Smooth muscle cell (in vitro differentiated cells): Measurements from ENCODE around the gene APOBR. TPM values are rescaled to one million over a fixed set of nuclear protein-coding genes. Genes with fewer than 3 reads are reported as not detected.

ENCODE experiments used
- DNase-seq: peaks from one replicate; lab custom pipeline; 2025; ENCODE audit not compliant: unreplicated experiment; lab: John Stamatoyannopoulos, UW
- H2AFZ ChIP-seq: fragments of 200-600 bp; sonication (generic); 2 replicates; pipeline ENCODE4 v1.6.0; 2016; ENCODE audit warnings: antibody characterized with exemption, low read depth, mild to moderate bottlenecking
- H3F3A ChIP-seq: fragments of 200-600 bp; sonication (generic); 2 replicates; pipeline ENCODE4 v1.6.0; 2017; ENCODE audit warnings: antibody characterized with exemption, low read depth
- H3K27ac ChIP-seq: fragments of 200-600 bp; sonication (generic); 2 replicates; pipeline ENCODE4 v1.5.1; 2016; ENCODE audit warnings: low read depth, mild to moderate bottlenecking
- H3K27me3 ChIP-seq: fragments of 200-600 bp; sonication (generic); 2 replicates; pipeline ENCODE4 v1.6.1; 2016; ENCODE audit warnings: low read depth, mild to moderate bottlenecking
- H3K36me3 ChIP-seq: fragments of 200-600 bp; sonication (generic); 2 replicates; pipeline ENCODE4 v1.5.1; 2016; ENCODE audit warnings: low read depth
- H3K4me1 ChIP-seq: fragments of 200-600 bp; sonication (generic); 2 replicates; pipeline ENCODE4 v1.5.1; 2016; ENCODE audit warnings: low read depth
- H3K4me2 ChIP-seq: fragments of 200-600 bp; sonication (generic); 2 replicates; pipeline ENCODE4 v1.6.0; 2016; ENCODE audit warnings: mild to moderate bottlenecking
- H3K4me3 ChIP-seq: fragments of 200-600 bp; sonication (generic); 2 replicates; pipeline ENCODE4 v1.5.1; 2016; ENCODE audit warnings: mild to moderate bottlenecking
- H3K79me2 ChIP-seq: fragments of 200-600 bp; sonication (generic); 2 replicates; pipeline ENCODE4 v1.6.0; 2016; ENCODE audit warnings: low read depth, mild to moderate bottlenecking
- H3K9ac ChIP-seq: fragments of 200-600 bp; sonication (generic); 2 replicates; pipeline ENCODE4 v1.6.0; 2016; ENCODE audit warnings: low read depth
- H3K9me3 ChIP-seq: fragments of 200-600 bp; sonication (generic); replicated peaks from 2 replicates; pipeline ENCODE4 v1.5.1; 2016; ENCODE audit warnings: low read depth
- H4K20me1 ChIP-seq: fragments of 200-600 bp; sonication (generic); 2 replicates; pipeline ENCODE4 v1.6.0; 2016; ENCODE audit warnings: low read depth
- WGBS: methylation state at CpG from one replicate; pipeline ENCODE4 v1.1.7; 2016; ENCODE audit warnings: low lambda C conversion rate; 5-methylcytosine and 5-hydroxymethylcytosine counted together
- polyA plus RNA-seq: library from polyadenylated mRNA; unstranded; fragments of >200 nt; fragmentation: Nextera tagmentation; extraction: Ambion mirVana; gene quantifications from 2 replicates; pipeline ENCODE4 v1.2.1, GENCODE V29; 2016
- total RNA-seq: library from RNA; depleted of rRNA; stranded (reverse); fragments of >200 nt; gene quantifications from 2 replicates; pipeline ENCODE4 v1.2.3, GENCODE V29; 2014
- TF ChIP-seq, protein P1 (sequence below): fragments of 200-600 bp; sonication (generic); IDR thresholded peaks from 2 replicates; pipeline ENCODE4 v1.5.1; 2017; ENCODE audit warnings: borderline replicate concordance, mild to moderate bottlenecking, antibody characterized with exemption; ENCODE audit not compliant: insufficient read depth, poor library complexity, severe bottlenecking

The APOBR gene
- total and polyA plus RNA-seq, 2 experiments from 2014 or later: not detected

DNA sequence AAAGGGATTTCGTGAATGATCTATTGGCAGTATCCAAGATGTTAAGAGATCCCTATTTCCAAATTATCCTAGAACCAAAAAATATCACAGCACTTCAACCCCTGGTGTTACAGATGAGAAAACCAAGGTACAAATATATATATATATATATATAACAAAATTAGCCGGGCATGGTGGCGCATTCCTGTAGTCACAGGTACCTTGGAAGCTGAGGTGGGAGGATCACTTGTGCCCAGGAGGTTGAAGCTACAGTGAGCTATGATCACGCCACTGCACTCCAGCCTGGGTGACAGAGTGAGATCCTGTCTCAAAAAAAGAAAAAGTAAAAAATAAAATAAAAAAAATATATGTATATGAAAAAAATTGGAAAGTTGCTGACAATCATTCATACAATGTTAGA is 1.9 kb upstream of the APOBR start:
- TF ChIP-seq, protein P1, sequence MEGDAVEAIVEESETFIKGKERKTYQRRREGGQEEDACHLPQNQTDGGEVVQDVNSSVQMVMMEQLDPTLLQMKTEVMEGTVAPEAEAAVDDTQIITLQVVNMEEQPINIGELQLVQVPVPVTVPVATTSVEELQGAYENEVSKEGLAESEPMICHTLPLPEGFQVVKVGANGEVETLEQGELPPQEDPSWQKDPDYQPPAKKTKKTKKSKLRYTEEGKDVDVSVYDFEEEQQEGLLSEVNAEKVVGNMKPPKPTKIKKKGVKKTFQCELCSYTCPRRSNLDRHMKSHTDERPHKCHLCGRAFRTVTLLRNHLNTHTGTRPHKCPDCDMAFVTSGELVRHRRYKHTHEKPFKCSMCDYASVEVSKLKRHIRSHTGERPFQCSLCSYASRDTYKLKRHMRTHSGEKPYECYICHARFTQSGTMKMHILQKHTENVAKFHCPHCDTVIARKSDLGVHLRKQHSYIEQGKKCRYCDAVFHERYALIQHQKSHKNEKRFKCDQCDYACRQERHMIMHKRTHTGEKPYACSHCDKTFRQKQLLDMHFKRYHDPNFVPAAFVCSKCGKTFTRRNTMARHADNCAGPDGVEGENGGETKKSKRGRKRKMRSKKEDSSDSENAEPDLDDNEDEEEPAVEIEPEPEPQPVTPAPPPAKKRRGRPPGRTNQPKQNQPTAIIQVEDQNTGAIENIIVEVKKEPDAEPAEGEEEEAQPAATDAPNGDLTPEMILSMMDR: no peak
- Histone ChIP-seq H3K4me2 (peak overlapping the region; percentile 97), H3K4me3 (peak overlapping the region; percentile 93), H2AFZ (peak overlapping the region; percentile 100), H4K20me1 (no peaks in the 10 kb centered on the region), H3K36me3 (no peaks in the 10 kb centered on the region), H3K9ac (peak overlapping the region; percentile 98), H3K4me1 (peaks cover 5% of the 10 kb centered on the region), H3K79me2 (no peaks in the 10 kb centered on the region), H3K27ac (peak overlapping the region; percentile 97), H3K9me3 (no peaks in the 10 kb centered on the region), H3F3A (no peaks in the 10 kb centered on the region), H3K27me3 (no peaks in the 10 kb centered on the region)
- no peak for DNase-seq
- WGBS: 53% methylated on average over 4 of the region's 4 CpGs

DNA sequence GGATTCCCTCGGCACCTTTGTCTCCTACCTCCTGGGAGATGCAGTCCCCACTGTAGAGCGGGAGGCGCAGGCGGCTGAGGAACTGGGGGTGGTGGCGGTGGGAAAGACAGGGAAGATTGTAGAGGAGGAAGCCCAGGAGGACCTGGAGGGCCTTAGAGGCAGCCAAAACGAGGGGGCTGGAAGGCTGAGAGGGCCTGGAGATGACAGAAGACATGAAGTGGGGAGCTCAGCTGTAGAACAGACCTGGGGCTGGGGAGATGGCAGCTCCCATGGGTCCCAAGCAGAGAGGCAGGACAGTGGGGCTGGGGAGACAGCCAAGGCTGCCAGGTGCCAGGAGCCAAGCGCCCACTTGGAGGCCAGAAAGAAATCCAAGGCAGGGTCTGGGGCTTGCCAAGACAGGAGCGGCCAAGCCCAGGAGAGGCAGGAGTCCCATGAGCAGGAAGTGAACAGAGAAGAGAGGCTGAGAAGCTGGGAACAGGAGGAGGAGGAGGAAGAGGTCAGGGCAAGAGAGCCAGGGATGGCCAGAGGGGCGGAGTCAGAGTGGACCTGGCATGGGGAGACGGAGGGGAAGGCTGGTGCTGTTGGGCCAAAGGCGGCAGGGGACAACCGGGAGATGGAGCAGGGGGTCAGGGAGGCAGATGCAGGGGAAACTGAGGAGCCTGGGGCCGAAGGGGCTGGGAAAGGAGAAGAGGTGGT is 803 bp downstream of the APOBR start:
- DNase-seq: no peak
- WGBS: 87% methylated on average over 11 of the region's 13 CpGs
- Histone ChIP-seq H3F3A (no peaks in the 10 kb centered on the region), H2AFZ (no peak overlapping the region), H3K27ac (no peak overlapping the region), H3K9me3 (no peaks in the 10 kb centered on the region), H3K4me1 (peaks cover 5% of the 10 kb centered on the region), H3K27me3 (no peaks in the 10 kb centered on the region), H3K4me3 (no peak overlapping the region), H3K79me2 (no peaks in the 10 kb centered on the region), H3K36me3 (no peaks in the 10 kb centered on the region), H3K9ac (no peak overlapping the region), H3K4me2 (no peak overlapping the region), H4K20me1 (no peaks in the 10 kb centered on the region)
- TF ChIP-seq, protein P1: no peak

DNA sequence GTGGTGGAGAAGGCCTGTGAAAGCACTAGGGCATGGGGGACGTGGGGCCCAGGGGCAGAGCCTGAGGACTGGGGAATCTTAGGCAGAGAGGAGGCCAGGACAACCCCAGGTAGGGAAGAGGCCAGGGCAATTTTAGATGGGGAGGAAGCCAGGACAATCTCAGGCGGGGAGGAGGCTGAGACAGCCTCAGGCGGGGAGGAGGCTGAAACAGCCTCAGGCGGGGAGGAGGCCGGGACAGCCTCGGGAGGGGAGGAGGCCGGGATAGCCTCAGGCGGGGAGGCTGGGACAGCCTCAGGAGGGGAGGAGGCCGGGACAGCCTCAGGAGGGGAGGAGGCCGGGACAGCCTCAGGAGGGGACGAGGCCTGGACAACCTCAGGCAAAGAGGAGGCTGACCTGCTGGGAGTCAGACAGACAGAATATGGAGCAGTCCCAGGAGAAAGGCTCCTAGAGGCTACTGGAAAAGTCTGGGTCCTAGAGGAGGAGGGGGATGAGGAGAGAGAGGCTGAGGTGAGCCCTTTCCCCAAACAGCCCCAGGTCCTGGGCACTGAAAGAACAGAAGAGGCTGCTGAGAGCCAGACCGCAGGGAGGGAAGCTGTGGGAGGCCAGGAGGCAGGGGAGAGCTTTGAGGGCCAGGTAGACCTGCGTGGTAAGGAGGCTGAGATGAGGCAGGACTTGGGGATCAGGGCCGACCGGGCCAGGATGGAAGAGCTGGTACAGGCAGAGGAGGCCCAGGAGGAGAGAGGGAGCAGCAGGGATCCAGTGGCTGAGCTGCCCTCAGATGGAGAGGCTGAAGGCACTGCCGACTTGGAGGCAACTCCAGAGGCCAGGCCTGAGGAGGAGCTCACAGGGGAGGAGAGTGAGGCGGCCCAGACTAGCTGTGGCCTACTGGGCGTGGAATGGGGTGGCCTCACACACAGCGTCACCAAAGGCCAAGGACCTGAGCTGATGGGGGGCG is 1.6 kb downstream of the APOBR start:
- WGBS: 83% methylated on average over 12 of the region's 20 CpGs
- H3K9me3 ChIP-seq: no peaks in the 10 kb centered on the region

More for the DNA sequence above, 1.6 kb downstream of the APOBR start:
- no peaks in the 10 kb centered on the region for H3F3A ChIP-seq
- H3K27me3 ChIP-seq: no peaks in the 10 kb centered on the region
- H4K20me1 ChIP-seq: no peaks in the 10 kb centered on the region
- TF ChIP-seq, protein P1: no peak
- no peaks in the 10 kb centered on the region for H3K36me3 ChIP-seq
- no peaks in the 10 kb centered on the region for H3K79me2 ChIP-seq
- H3K4me1 ChIP-seq: peaks cover 1% of the 10 kb centered on the region
- H3K4me3 ChIP-seq: no peak overlapping the region
- no peak overlapping the region for H2AFZ ChIP-seq
- no peak for DNase-seq
- H3K9ac ChIP-seq: no peak overlapping the region
- H3K4me2 ChIP-seq: no peak overlapping the region
- no peak overlapping the region for H3K27ac ChIP-seq
